ENCODE results near the gene CDSN.
A peak's percentile ranks its signal among the peaks of the same experiment; 100 is the strongest.

Gene CDSN

DNA sequence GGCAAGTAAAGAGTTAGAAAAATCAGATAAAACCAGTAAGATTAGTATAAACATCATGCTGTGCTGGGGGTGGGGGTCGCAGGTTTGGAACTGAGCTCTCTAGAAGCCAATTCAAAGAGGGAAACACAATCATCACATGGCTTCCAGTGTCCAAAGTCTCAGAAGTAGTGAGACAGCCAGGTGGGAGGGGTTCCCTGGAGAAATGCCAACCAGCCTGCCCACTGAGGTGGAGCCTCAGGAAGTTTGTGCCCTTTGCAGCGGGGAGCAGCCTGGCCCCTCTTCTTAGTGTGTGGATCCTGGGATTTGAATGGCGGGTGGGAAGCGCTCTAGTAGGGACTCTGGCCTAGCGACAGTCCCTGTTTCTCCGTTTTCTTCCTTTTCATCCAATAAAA lies 29.3 kb downstream of the CDSN start:
- Histone ChIP-seq H3K27me3 (ENCODE audit: insufficient read depth, poor library complexity, severe bottlenecking) (no peaks in the 10 kb centered on the region), H3K27ac (replicated peaks) (no peak overlapping the region), H3K4me3 (replicated peaks; ENCODE audit: insufficient read depth, low read length) (no peak overlapping the region)
- DNase-seq (ENCODE audit: low read depth in 1 of 2, low spot score in 1 of 2) = no peak
- TF ChIP-seq SPI1 (IDR thresholded peaks at IDR 0.05; ENCODE audit: borderline replicate concordance, low read depth) (no peak), POLR2AphosphoS5 (IDR thresholded peaks at IDR 0.05; ENCODE audit: low read depth) (no peak), REST (IDR thresholded peaks at IDR 0.05; ENCODE audit: insufficient replicate concordance, low read depth) (no peak), CTCF (IDR thresholded peaks at IDR 0.05; ENCODE audit: insufficient read depth, low read length) (no peak), GABPA (IDR thresholded peaks at IDR 0.05; ENCODE audit: low read depth) (no peak)

DNA sequence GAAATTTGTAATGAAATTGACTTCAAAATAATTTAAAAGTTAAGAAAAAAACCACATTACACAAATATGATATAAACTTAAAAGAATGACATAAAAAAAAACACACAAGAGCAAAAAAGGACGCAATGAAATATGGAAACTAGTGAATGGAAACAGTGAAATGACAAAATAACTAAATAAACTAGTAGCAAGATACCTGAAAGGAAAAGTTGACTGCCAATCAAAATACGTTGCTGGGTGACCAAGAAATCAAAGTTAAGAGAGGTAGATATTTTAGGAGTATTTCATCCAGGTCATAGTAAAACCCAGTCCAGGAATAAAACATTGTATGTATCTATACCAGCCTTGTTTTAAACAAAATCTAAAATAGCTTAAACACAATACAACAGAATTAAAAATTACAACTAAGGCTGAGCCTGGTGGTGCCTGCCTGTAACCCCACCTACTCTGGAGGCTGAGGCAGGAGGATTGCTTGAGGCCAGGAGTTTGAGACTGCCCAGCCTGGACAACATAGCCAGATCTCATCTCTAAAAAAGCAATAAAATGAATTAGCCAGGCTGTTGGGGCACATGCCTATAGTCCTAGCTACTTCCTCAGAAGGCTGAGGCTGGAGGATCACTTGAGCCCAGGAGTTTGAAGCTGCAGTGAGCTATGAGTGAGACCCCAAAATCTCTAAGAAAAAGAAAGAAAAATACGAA lies 29.8 kb downstream of the CDSN start:
- TF ChIP-seq POLR2AphosphoS5 (IDR thresholded peaks at IDR 0.05; ENCODE audit: low read depth) (no peak), REST (IDR thresholded peaks at IDR 0.05; ENCODE audit: insufficient replicate concordance, low read depth) (no peak), SPI1 (IDR thresholded peaks at IDR 0.05; ENCODE audit: borderline replicate concordance, low read depth) (no peak), CTCF (IDR thresholded peaks at IDR 0.05; ENCODE audit: insufficient read depth, low read length) (no peak), GABPA (IDR thresholded peaks at IDR 0.05; ENCODE audit: low read depth) (no peak)
- Histone ChIP-seq H3K27ac (replicated peaks) (no peak overlapping the region), H3K4me3 (replicated peaks; ENCODE audit: insufficient read depth, low read length) (no peak overlapping the region), H3K27me3 (ENCODE audit: insufficient read depth, poor library complexity, severe bottlenecking) (no peaks in the 10 kb centered on the region)
- no peak for DNase-seq (ENCODE audit: low read depth in 1 of 2, low spot score in 1 of 2)

DNA sequence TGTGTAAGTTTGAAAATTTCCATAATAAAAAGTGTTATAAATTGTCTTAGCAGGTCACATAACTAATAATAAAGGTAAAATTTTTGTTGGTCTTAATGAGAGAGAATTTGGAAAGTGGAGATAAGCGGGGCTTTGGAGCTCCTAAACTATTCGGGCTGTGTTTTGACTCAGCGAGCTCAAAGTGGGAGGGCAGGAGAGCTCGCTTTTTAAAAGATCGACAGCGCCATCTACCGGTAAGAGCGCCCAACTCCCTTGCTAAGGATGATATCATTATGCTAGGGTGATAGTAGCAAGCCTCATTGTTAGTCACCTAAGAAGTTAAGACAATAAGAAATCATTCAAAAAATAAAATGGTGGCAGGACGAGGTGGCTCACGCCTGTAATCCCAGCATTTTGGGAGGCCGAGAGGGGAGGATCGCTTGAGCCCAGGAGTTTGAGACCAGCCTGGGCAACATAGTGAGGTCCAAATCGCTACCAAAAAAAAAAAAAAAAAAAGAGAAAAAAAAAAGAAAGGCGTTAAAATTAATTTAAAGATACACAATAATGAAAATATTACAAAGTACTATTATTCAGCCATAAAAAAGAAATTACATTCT lies 32.7 kb downstream of the CDSN start:
- TF ChIP-seq CTCF (IDR thresholded peaks at IDR 0.05; ENCODE audit: insufficient read depth, low read length) = peak; percentile 81
- no peak for TF ChIP-seq GABPA (IDR thresholded peaks at IDR 0.05; ENCODE audit: low read depth)
- TF ChIP-seq SPI1 (IDR thresholded peaks at IDR 0.05; ENCODE audit: borderline replicate concordance, low read depth) = no peak
- peak; percentile 52 to 83 for DNase-seq (ENCODE audit: low read depth in 1 of 2, low spot score in 1 of 2)
- no peak overlapping the region for H3K4me3 ChIP-seq (replicated peaks; ENCODE audit: insufficient read depth, low read length)
- H3K27me3 ChIP-seq (ENCODE audit: insufficient read depth, poor library complexity, severe bottlenecking) = no peaks in the 10 kb centered on the region
- H3K27ac ChIP-seq (replicated peaks) = no peak overlapping the region
